CD4-positive, alpha-beta T cell (primary cell): Measurements from ENCODE around the gene PPP1R3D. TPM values are rescaled to one million over a fixed set of nuclear protein-coding genes. Genes with fewer than 3 reads are reported as not detected.

ENCODE experiments used
- ATAC-seq: fragments of 200-7000 bp; cut with Tn5 transposase; one replicate; pipeline ENCODE4 v1.10.0; 2022; ENCODE audit warnings: mild to moderate bottlenecking; ENCODE audit not compliant: poor library complexity
- CTCF ChIA-PET: fragments of 350-600 bp; sonication (Branson Sonifier 250); formaldehyde crosslinking; loops from one replicate; lab custom pipeline; 2021; ENCODE audit warnings: antibody characterized with exemption, inconsistent platforms; lab: Charles Lee
- POLR2A ChIA-PET: fragments of 350-600 bp; sonication (Branson Sonifier 250); formaldehyde crosslinking; loops from one replicate; lab custom pipeline; 2021; ENCODE audit warnings: antibody characterized with exemption, inconsistent platforms; lab: Charles Lee
- DNase-seq, 14 experiments: peaks; one replicate each; pipeline ENCODE4 v3.0.0-alpha.2; 2013 to 2020; ENCODE audit warnings: mixed read lengths in 2 of 14
- H3K27ac ChIP-seq, 2 donors: one replicate each; pipeline versions ENCODE4 v1.5.1 to v1.7.0; 2013; ENCODE audit warnings: low read length in 2 of 2, low read depth in 1 of 2, mild to moderate bottlenecking in 1 of 2
- H3K27me3 ChIP-seq, 2 experiments: 1 replicate in 1 of 2; 2 replicates in 1 of 2; pipeline versions ENCODE4 v1.6.1 to v1.7.0; 2013; ENCODE audit warnings: low read length in 2 of 2, control low read depth in 1 of 2, mild to moderate bottlenecking in 1 of 2, moderate library complexity in 1 of 2; ENCODE audit not compliant: insufficient read depth in 2 of 2, control insufficient read depth in 1 of 2
- H3K36me3 ChIP-seq: one replicate; pipeline ENCODE4 v1.6.1; 2013; ENCODE audit warnings: low read length, control low read depth; ENCODE audit not compliant: insufficient read depth
- H3K4me1 ChIP-seq: one replicate; pipeline ENCODE4 v1.6.1; 2013; ENCODE audit warnings: low read length, control low read depth; ENCODE audit not compliant: insufficient read depth
- H3K4me3 ChIP-seq: one replicate; pipeline ENCODE4 v1.5.1; 2013; ENCODE audit warnings: mild to moderate bottlenecking, low read length, moderate library complexity
- H3K9me3 ChIP-seq, 2 experiments: 1 replicate in 1 of 2; 2 replicates in 1 of 2; pipeline versions ENCODE4 v1.6.1 to v1.7.0; 2013; ENCODE audit warnings: low read length in 2 of 2, mild to moderate bottlenecking in 2 of 2, control low read depth in 1 of 2, moderate library complexity in 1 of 2; ENCODE audit not compliant: control insufficient read depth in 1 of 2, insufficient read depth in 1 of 2
- H3K27ac Mint-ChIP-seq: one replicate; pipeline ENCODE4 v1.8.0; 2020; ENCODE audit warnings: mixed read lengths
- H3K27me3 Mint-ChIP-seq: one replicate; pipeline ENCODE4 v1.8.0; 2021; ENCODE audit warnings: mixed read lengths
- H3K36me3 Mint-ChIP-seq: one replicate; pipeline ENCODE4 v1.8.0; 2021; ENCODE audit warnings: low read depth, mixed read lengths
- H3K4me1 Mint-ChIP-seq: one replicate; pipeline ENCODE4 v1.8.0; 2021; ENCODE audit warnings: low read depth, mixed read lengths
- H3K4me3 Mint-ChIP-seq: one replicate; pipeline ENCODE4 v1.8.0; 2020; ENCODE audit warnings: mild to moderate bottlenecking, mixed read lengths
- H3K9me3 Mint-ChIP-seq: one replicate; pipeline ENCODE4 v1.8.0; 2020; ENCODE audit warnings: mixed read lengths
- intact Hi-C, 2 experiments: fragments of 100-400 bp; cut with DNase I in 1 of 2; cut with micrococcal nuclease in 1 of 2; formaldehyde crosslinking; loops; one replicate each; pipeline versions ENCODE4 v1.15.1 to v1.9.0; 2023 to 2025; cut with DNase I, micrococcal nuclease
- total RNA-seq, 174 experiments: library from RNA in 2 of 174; stranded (reverse) in 2 of 174; gene quantifications; one replicate each; pipeline ENCODE4 v1.2.3 and lab custom pipeline; 2021 to 2026
- TF ChIP-seq, protein P1 (sequence below): fragments of 200-600 bp; IDR thresholded peaks from one replicate; pipeline ENCODE4 v1.8.0; 2022; ENCODE audit warnings: antibody characterized with exemption, mild to moderate bottlenecking

Gene PPP1R3D
- total RNA-seq, 2 experiments from 2014 or later, result 5.1 to 5.4 TPM

GRCh38 chr20:59925899-59926298 is 14.2 kb downstream of the PPP1R3D start:
- Histone ChIP-seq H3K36me3 (no peaks in the 10 kb centered on the region), H3K9me3 (no peaks in the 10 kb centered on the region), H3K4me1 (no peaks in the 10 kb centered on the region), H3K27me3 (no peaks in the 10 kb centered on the region), H3K27ac (no peak overlapping the region), H3K4me3 (no peak overlapping the region)
- Mint-ChIP-seq H3K4me3 (no peak overlapping the region), H3K9me3 (no peaks in the 10 kb centered on the region), H3K4me1 (no peaks in the 10 kb centered on the region), H3K27me3 (no peaks in the 10 kb centered on the region), H3K36me3 (no peaks in the 10 kb centered on the region), H3K27ac (no peak overlapping the region)
- ATAC-seq (no peak), DNase-seq (no peak)
- ChIA-PET POLR2A (no interaction called here), CTCF (no interaction called here)
- TF ChIP-seq, protein P1, sequence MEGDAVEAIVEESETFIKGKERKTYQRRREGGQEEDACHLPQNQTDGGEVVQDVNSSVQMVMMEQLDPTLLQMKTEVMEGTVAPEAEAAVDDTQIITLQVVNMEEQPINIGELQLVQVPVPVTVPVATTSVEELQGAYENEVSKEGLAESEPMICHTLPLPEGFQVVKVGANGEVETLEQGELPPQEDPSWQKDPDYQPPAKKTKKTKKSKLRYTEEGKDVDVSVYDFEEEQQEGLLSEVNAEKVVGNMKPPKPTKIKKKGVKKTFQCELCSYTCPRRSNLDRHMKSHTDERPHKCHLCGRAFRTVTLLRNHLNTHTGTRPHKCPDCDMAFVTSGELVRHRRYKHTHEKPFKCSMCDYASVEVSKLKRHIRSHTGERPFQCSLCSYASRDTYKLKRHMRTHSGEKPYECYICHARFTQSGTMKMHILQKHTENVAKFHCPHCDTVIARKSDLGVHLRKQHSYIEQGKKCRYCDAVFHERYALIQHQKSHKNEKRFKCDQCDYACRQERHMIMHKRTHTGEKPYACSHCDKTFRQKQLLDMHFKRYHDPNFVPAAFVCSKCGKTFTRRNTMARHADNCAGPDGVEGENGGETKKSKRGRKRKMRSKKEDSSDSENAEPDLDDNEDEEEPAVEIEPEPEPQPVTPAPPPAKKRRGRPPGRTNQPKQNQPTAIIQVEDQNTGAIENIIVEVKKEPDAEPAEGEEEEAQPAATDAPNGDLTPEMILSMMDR, result no peak
- intact Hi-C loops, result no loop called here

GRCh38 chr20:59925359-59925758 is 14.7 kb downstream of the PPP1R3D start:
- intact Hi-C loops, result no loop called here
- H3K9me3 ChIP-seq, result no peaks in the 10 kb centered on the region
- no peaks in the 10 kb centered on the region for H3K9me3 Mint-ChIP-seq
- H3K36me3 Mint-ChIP-seq, result no peaks in the 10 kb centered on the region
- DNase-seq (no peak), ATAC-seq (no peak)
- no peaks in the 10 kb centered on the region for H3K4me1 ChIP-seq
- H3K27me3 Mint-ChIP-seq, result no peaks in the 10 kb centered on the region
- TF ChIP-seq, protein P1, result no peak
- no peak overlapping the region for H3K27ac Mint-ChIP-seq
- no peaks in the 10 kb centered on the region for H3K4me1 Mint-ChIP-seq
- H3K27me3 ChIP-seq, result no peaks in the 10 kb centered on the region
- H3K4me3 ChIP-seq, result no peak overlapping the region
- H3K4me3 Mint-ChIP-seq, result no peak overlapping the region
- no peak overlapping the region for H3K27ac ChIP-seq
- ChIA-PET POLR2A (no interaction called here), CTCF (no interaction called here)
- H3K36me3 ChIP-seq, result no peaks in the 10 kb centered on the region

GRCh38 chr20:59923514-59923913 is 16.6 kb downstream of the PPP1R3D start:
- ATAC-seq (no peak), DNase-seq (no peak)
- Histone ChIP-seq H3K36me3 (no peaks in the 10 kb centered on the region), H3K4me3 (no peak overlapping the region), H3K9me3 (no peaks in the 10 kb centered on the region), H3K27ac (no peak overlapping the region), H3K27me3 (no peaks in the 10 kb centered on the region), H3K4me1 (no peaks in the 10 kb centered on the region)
- no peaks in the 10 kb centered on the region for H3K36me3 Mint-ChIP-seq
- no peak overlapping the region for H3K4me3 Mint-ChIP-seq
- H3K4me1 Mint-ChIP-seq, result no peaks in the 10 kb centered on the region
- TF ChIP-seq, protein P1, result no peak
- intact Hi-C loops, result no loop called here
- ChIA-PET CTCF (interaction anchor here (0.9 kb wide), 1 partner anchor 10 kb away, joined by 3 read pairs; the partner anchor contains the start of gene SYCP2), POLR2A (no interaction called here)
- H3K9me3 Mint-ChIP-seq, result no peaks in the 10 kb centered on the region
- no peak overlapping the region for H3K27ac Mint-ChIP-seq
- H3K27me3 Mint-ChIP-seq, result no peaks in the 10 kb centered on the region
